Measurements from ENCODE around the gene DGKE.
A peak's percentile ranks its signal among the peaks of the same experiment; 100 is the strongest.

DGKE gene

GRCh38 chr17:56913867-56914580 lies 80.1 kb downstream of the DGKE start, which contains the start of gene TRIM25:
TSS of gene TRIM25 (minus strand) at chr17:56914049. CDS start at chr17:56913988, 61 bp downstream.
- DNase-seq (ENCODE audit: low read depth, low spot score), result peak; percentile 38

GRCh38 chr17:56914581-56915273 lies 80.8 kb downstream of the DGKE start:
- no peak for DNase-seq (ENCODE audit: low read depth, low spot score)

- no peak for DNase-seq (ENCODE audit: low read depth, low spot score)
Measured at GRCh38 chr17:56917559-56918296, 83.8 kb downstream of the DGKE start.

GRCh38 chr17:56918916-56919315 lies 85.0 kb downstream of the DGKE start:
- DNase-seq (ENCODE audit: low read depth, low spot score), result no peak
